B cell (primary cell): Measurements from ENCODE around the gene PTPRM. TPM values are rescaled to one million over a fixed set of nuclear protein-coding genes. Genes with fewer than 3 reads are reported as not detected.

Experiments
- ATAC-seq: fragments of 200-7000 bp; cut with Tn5 transposase; one replicate; pipeline ENCODE4 v1.10.0; 2021; ENCODE audit warnings: low read depth, mild to moderate bottlenecking, moderate number of reproducible peaks, moderate library complexity
- CTCF ChIA-PET: fragments of 350-600 bp; sonication (Branson Sonifier 250); formaldehyde crosslinking; loops from one replicate; lab custom pipeline; 2021; ENCODE audit warnings: antibody characterized with exemption, inconsistent platforms; lab: Charles Lee
- POLR2A ChIA-PET: fragments of 350-600 bp; sonication (Branson Sonifier 250); formaldehyde crosslinking; loops from one replicate; lab custom pipeline; 2021; ENCODE audit warnings: antibody characterized with exemption; lab: Charles Lee
- DNase-seq: peaks from one replicate; pipeline ENCODE4 v3.0.0; 2013
- H2AFZ ChIP-seq: 2 replicates; pipeline ENCODE4 v1.6.1; 2012; ENCODE audit warnings: mild to moderate bottlenecking, low read depth, low read length; ENCODE audit not compliant: insufficient read depth, poor library complexity, severe bottlenecking
- H3K27ac ChIP-seq, 2 donors: 1 replicate in 1 of 2; 2 replicates in 1 of 2; pipeline ENCODE4 v1.5.1; 2012 to 2013; ENCODE audit warnings: low read length in 2 of 2, mild to moderate bottlenecking in 2 of 2, moderate library complexity in 1 of 2
- H3K27me3 ChIP-seq, 4 experiments: fragments of 200-600 bp in 1 of 4; sonication (generic) in 1 of 4; replicated peaks in 1 of 4; 1 replicate in 2 of 4; 2 replicates in 2 of 4; pipeline versions ENCODE4 v1.6.1 to v1.7.0; 2013 to 2016; ENCODE audit warnings: low read length in 3 of 4, mild to moderate bottlenecking in 2 of 4, mixed read lengths in 1 of 4, moderate library complexity in 1 of 4; ENCODE audit not compliant: insufficient read depth in 4 of 4, control insufficient read depth in 3 of 4; ENCODE audit errors: control extremely low read depth in 1 of 4
- H3K36me3 ChIP-seq, 2 experiments: replicated peaks in 1 of 2; 1 replicate in 1 of 2; 2 replicates in 1 of 2; pipeline versions ENCODE4 v1.6.1 to v1.7.1; 2013; ENCODE audit warnings: low read length in 1 of 2; ENCODE audit not compliant: insufficient read depth in 2 of 2, control insufficient read depth in 1 of 2; ENCODE audit errors: control extremely low read depth in 1 of 2, extremely low read depth in 1 of 2
- H3K4me1 ChIP-seq, 2 donors: fragments of 200-600 bp in 1 of 2; sonication (generic) in 1 of 2; 1 replicate in 1 of 2; 2 replicates in 1 of 2; pipeline versions ENCODE4 v1.5.1 to v1.6.1; 2013 to 2017; ENCODE audit warnings: low read length in 2 of 2; ENCODE audit not compliant: control insufficient read depth in 2 of 2, insufficient read depth in 2 of 2
- H3K4me2 ChIP-seq: replicated peaks from 2 replicates; pipeline ENCODE3; 2012; ENCODE audit warnings: mild to moderate bottlenecking, low read depth, low read length; ENCODE audit not compliant: poor library complexity, severe bottlenecking
- H3K4me3 ChIP-seq, 5 experiments: fragments of 200-600 bp in 1 of 5; sonication (generic) in 1 of 5; 1 replicate in 3 of 5; 2 replicates in 2 of 5; pipeline versions ENCODE4 v1.5.1 to v1.7.0; 2011 to 2016; ENCODE audit warnings: low read length in 4 of 5, mild to moderate bottlenecking in 4 of 5, low read depth in 2 of 5, control low read depth in 1 of 5, moderate library complexity in 1 of 5; ENCODE audit not compliant: insufficient read depth in 1 of 5; ENCODE audit errors: control extremely low read depth in 1 of 5, extremely low read depth in 1 of 5
- H3K79me2 ChIP-seq: fragments of 200-600 bp; sonication (generic); one replicate; pipeline ENCODE4 v1.6.0; 2016; ENCODE audit warnings: low read length; ENCODE audit not compliant: control insufficient read depth, insufficient read depth
- H3K9ac ChIP-seq: fragments of 200-600 bp; sonication (generic); 2 replicates; pipeline ENCODE4 v1.6.1; 2017; ENCODE audit warnings: mild to moderate bottlenecking, low read length, moderate library complexity
- H3K9me3 ChIP-seq, 3 donors: one replicate each; pipeline versions ENCODE4 v1.6.1 to v1.7.1; 2013; ENCODE audit warnings: low read length in 2 of 3; ENCODE audit not compliant: control insufficient read depth in 2 of 3, insufficient read depth in 1 of 3; ENCODE audit errors: control extremely low read depth in 1 of 3
- H4K20me1 ChIP-seq: 2 replicates; pipeline ENCODE4 v1.6.0; 2012; ENCODE audit warnings: mild to moderate bottlenecking, low read length; ENCODE audit not compliant: insufficient read depth, control insufficient read depth, poor library complexity, severe bottlenecking
- H3K27ac Mint-ChIP-seq: one replicate; pipeline ENCODE4 v1.8.0; 2021; ENCODE audit warnings: mixed read lengths
- H3K27me3 Mint-ChIP-seq: one replicate; pipeline ENCODE4 v1.8.0; 2021; ENCODE audit warnings: mixed read lengths
- H3K4me1 Mint-ChIP-seq: one replicate; pipeline ENCODE4 v1.8.0; 2021; ENCODE audit warnings: mixed read lengths
- H3K4me3 Mint-ChIP-seq: one replicate; pipeline ENCODE4 v1.8.0; 2021; ENCODE audit warnings: mixed read lengths
- H3K9me3 Mint-ChIP-seq: one replicate; pipeline ENCODE4 v1.8.0; 2022; ENCODE audit warnings: mixed read lengths; ENCODE audit not compliant: insufficient read depth
- EZH2 ChIP-seq: IDR thresholded peaks from 2 replicates; pipeline ENCODE4 v1.6.1; 2012; ENCODE audit warnings: borderline replicate concordance, low read depth, mild to moderate bottlenecking, moderate library complexity, low read length; ENCODE audit not compliant: insufficient read depth, poor library complexity, severe bottlenecking
- WGBS: methylation state at CpG from one replicate; pipeline ENCODE4 v1.1.5; 2013; ENCODE audit warnings: missing lambda C conversion rate; ENCODE audit not compliant: insufficient coverage; 5-methylcytosine and 5-hydroxymethylcytosine counted together
- intact Hi-C: fragments of 100-400 bp; cut with micrococcal nuclease; formaldehyde crosslinking; loops from one replicate; pipeline ENCODE4 v1.10.0; 2022
- polyA plus RNA-seq: library from polyadenylated mRNA; depleted of rRNA; stranded (reverse); fragments of >200 nt; gene quantifications from 2 replicates; pipeline ENCODE4 v1.2.3, GENCODE V29; 2012
- total RNA-seq, 2 donors: library from RNA; stranded (reverse); fragments of 120-200 nt in 1 of 2; gene quantifications; 1 replicate in 1 of 2; 2 replicates in 1 of 2; pipeline versions ENCODE4 v1.2.3 to v1.2.4, GENCODE V29; 2013 to 2022
- TF ChIP-seq, protein P1 (sequence below): fragments of 200-600 bp; IDR thresholded peaks from one replicate; pipeline ENCODE4 v1.8.0; 2022; ENCODE audit warnings: antibody characterized with exemption, mild to moderate bottlenecking

The PTPRM gene
- total and polyA plus RNA-seq, 2 donors (not counting 1 experiment from before 2014, with no cell fraction given): 0.20 to 0.89 TPM

DNA sequence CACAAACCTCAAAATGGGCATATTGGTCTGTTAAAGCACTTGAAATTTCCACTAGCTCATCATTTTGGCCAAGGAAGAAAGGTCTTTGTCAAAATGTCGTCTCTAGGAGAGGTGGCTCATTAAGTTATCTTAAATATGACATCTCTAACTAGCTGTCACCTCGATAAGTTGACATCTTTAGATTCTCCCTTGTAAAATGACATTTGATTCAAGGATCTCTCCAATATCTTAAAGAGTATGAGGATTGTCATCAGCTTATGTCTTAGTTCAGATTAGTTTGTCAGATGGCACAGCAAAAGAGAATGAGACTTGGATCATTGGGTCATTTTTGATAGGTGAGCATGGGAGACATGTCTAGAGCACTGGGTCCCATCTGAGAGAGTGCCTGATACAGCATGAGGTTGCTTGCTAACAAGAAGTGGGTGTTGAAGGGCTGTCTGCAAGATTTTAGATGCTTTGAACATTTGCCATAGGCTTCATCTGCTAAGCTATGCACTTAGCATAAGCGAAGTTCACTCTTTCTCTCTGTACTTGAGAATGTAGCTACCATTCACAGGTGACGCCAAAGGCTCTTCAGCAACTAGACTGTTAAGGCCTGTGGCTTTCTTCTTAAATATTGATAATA, 12.9 kb downstream of the PTPRM start:
- no peak overlapping the region for H3K27ac ChIP-seq
- no peaks in the 10 kb centered on the region for H4K20me1 ChIP-seq
- intact Hi-C loops: no loop called here
- no peaks in the 10 kb centered on the region for H3K4me1 Mint-ChIP-seq
- no peaks in the 10 kb centered on the region for H3K79me2 ChIP-seq
- no peaks in the 10 kb centered on the region for H3K36me3 ChIP-seq
- H3K27me3 Mint-ChIP-seq: no peaks in the 10 kb centered on the region
- H3K4me3 ChIP-seq: no peak overlapping the region
- no peaks in the 10 kb centered on the region for H3K27me3 ChIP-seq
- POLR2A ChIA-PET: no interaction called here
- no peak overlapping the region for H3K9ac ChIP-seq
- ATAC-seq (no peak), DNase-seq (no peak)
- no peaks in the 10 kb centered on the region for H3K4me1 ChIP-seq
- no peak overlapping the region for H3K27ac Mint-ChIP-seq
- no peak overlapping the region for H3K4me2 ChIP-seq
- H3K9me3 ChIP-seq: peaks cover 0 to 1% (median 0%) of the 10 kb centered on the region in 3 donors
- no peak overlapping the region for H2AFZ ChIP-seq
- no peaks in the 10 kb centered on the region for H3K9me3 Mint-ChIP-seq
- whole genome bisulfite sequencing: no CpG with 5 or more reads among the region's 4 CpGs
- CTCF ChIA-PET: no interaction called here
- no peak for TF ChIP-seq EZH2
- no peak overlapping the region for H3K4me3 Mint-ChIP-seq

DNA sequence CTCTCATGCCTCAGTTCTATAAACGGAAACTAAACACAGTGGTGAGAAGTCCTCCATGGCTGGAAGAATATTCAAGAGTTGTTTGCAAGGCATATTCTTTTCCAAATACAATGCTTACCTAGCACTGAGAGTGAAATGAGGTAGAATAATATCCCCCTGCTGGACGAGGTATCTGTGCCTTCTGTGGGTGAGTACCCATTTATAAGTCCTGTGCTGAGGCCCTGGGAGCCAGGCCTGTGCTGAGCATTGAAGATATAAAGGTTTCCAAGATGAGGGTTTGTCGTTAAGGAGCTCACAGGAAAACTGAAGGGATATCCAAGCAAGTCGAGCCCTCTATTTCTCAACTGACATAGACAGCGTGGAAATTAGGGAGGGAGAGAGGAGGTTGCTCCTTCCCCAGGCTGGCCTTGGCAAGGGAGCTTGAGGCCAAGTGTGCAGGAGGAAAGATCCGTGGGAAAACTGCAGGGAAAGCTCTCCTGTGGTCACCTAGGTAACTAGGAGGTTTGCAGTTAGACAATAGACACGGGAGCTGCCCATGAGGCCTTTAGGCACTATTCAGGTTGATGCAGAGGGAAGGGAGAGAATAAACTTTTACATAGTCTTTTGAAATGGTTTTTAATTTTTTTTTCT, 17.6 kb downstream of the PTPRM start:
- CTCF ChIA-PET: no interaction called here

More for the DNA sequence above, 17.6 kb downstream of the PTPRM start:
- Histone ChIP-seq H2AFZ (no peak overlapping the region), H3K36me3 (no peaks in the 10 kb centered on the region), H3K27ac (no peak overlapping the region), H3K9ac (no peak overlapping the region), H3K4me1 (no peaks in the 10 kb centered on the region), H3K4me2 (no peak overlapping the region), H3K9me3 (no peaks in the 10 kb centered on the region), H3K27me3 (no peaks in the 10 kb centered on the region), H3K4me3 (no peak overlapping the region), H4K20me1 (no peaks in the 10 kb centered on the region), H3K79me2 (no peaks in the 10 kb centered on the region)
- 76% methylated on average over 5 of the region's 7 CpGs for WGBS
- intact Hi-C loops: no loop called here
- TF ChIP-seq EZH2: no peak
- TF ChIP-seq, protein P1, sequence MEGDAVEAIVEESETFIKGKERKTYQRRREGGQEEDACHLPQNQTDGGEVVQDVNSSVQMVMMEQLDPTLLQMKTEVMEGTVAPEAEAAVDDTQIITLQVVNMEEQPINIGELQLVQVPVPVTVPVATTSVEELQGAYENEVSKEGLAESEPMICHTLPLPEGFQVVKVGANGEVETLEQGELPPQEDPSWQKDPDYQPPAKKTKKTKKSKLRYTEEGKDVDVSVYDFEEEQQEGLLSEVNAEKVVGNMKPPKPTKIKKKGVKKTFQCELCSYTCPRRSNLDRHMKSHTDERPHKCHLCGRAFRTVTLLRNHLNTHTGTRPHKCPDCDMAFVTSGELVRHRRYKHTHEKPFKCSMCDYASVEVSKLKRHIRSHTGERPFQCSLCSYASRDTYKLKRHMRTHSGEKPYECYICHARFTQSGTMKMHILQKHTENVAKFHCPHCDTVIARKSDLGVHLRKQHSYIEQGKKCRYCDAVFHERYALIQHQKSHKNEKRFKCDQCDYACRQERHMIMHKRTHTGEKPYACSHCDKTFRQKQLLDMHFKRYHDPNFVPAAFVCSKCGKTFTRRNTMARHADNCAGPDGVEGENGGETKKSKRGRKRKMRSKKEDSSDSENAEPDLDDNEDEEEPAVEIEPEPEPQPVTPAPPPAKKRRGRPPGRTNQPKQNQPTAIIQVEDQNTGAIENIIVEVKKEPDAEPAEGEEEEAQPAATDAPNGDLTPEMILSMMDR: no peak
- DNase-seq (no peak), ATAC-seq (no peak)
- no peaks in the 10 kb centered on the region for H3K9me3 Mint-ChIP-seq
- H3K27ac Mint-ChIP-seq: no peak overlapping the region
- no peak overlapping the region for H3K4me3 Mint-ChIP-seq
- POLR2A ChIA-PET: no interaction called here
- no peaks in the 10 kb centered on the region for H3K27me3 Mint-ChIP-seq
- H3K4me1 Mint-ChIP-seq: no peaks in the 10 kb centered on the region
